Mesendoderm (in vitro differentiated cells): ENCODE results near the gene MYO7A.

ENCODE experiments used
- DNase-seq: peaks from one replicate; pipeline ENCODE4 v3.0.0; 2013
- H2AK5ac ChIP-seq: 2 replicates; pipeline ENCODE4 v1.6.1; 2013; ENCODE audit warnings: low read length, inconsistent platforms
- H2BK120ac ChIP-seq: 2 replicates; pipeline ENCODE4 v1.6.1; 2013; ENCODE audit warnings: low read depth, mild to moderate bottlenecking, low read length, moderate library complexity, mixed read lengths
- H2BK15ac ChIP-seq: replicated peaks from 2 replicates; pipeline ENCODE4 v1.6.1; 2013; ENCODE audit warnings: low read depth, mild to moderate bottlenecking, moderate library complexity
- H2BK5ac ChIP-seq: 2 replicates; pipeline ENCODE4 v1.6.1; 2013; ENCODE audit warnings: low read length, inconsistent platforms
- H3K18ac ChIP-seq: 2 replicates; pipeline ENCODE4 v1.6.1; 2013; ENCODE audit warnings: mild to moderate bottlenecking, low read length, mixed read lengths
- H3K23ac ChIP-seq: one replicate; pipeline ENCODE4 v1.6.1; 2013; ENCODE audit warnings: low read length
- H3K27ac ChIP-seq: 2 replicates; pipeline ENCODE4 v1.5.1; 2013; ENCODE audit warnings: low read depth, mild to moderate bottlenecking, inconsistent platforms, low read length, moderate library complexity
- H3K27me3 ChIP-seq: 2 replicates; pipeline ENCODE4 v1.6.1; 2013; ENCODE audit warnings: low read length, control low read depth, mild to moderate bottlenecking, inconsistent platforms; ENCODE audit not compliant: insufficient read depth, poor library complexity
- H3K36me3 ChIP-seq: 2 replicates; pipeline ENCODE4 v1.6.1; 2013; ENCODE audit warnings: low read length, inconsistent platforms; ENCODE audit not compliant: control insufficient read depth, insufficient read depth
- H3K4ac ChIP-seq: one replicate; pipeline ENCODE4 v1.6.1; 2013; ENCODE audit warnings: low read depth, mild to moderate bottlenecking, low read length, moderate library complexity
- H3K4me1 ChIP-seq: 2 replicates; pipeline ENCODE4 v1.6.1; 2013; ENCODE audit warnings: low read depth, low read length, inconsistent platforms; ENCODE audit not compliant: control insufficient read depth
- H3K4me2 ChIP-seq: 2 replicates; pipeline ENCODE4 v1.6.1; 2013; ENCODE audit warnings: low read length
- H3K4me3 ChIP-seq: 2 replicates; pipeline ENCODE4 v1.5.1; 2013; ENCODE audit warnings: mild to moderate bottlenecking, low read length
- H3K56ac ChIP-seq: one replicate; pipeline ENCODE4 v1.6.1; 2013; ENCODE audit warnings: low read length
- H3K79me1 ChIP-seq: 2 replicates; pipeline ENCODE4 v1.6.1; 2013; ENCODE audit warnings: low read length, inconsistent platforms
- H3K79me2 ChIP-seq: 2 replicates; pipeline ENCODE4 v1.6.1; 2013; ENCODE audit warnings: mild to moderate bottlenecking, low read length; ENCODE audit not compliant: control insufficient read depth, insufficient read depth
- H3K9ac ChIP-seq: 2 replicates; pipeline ENCODE4 v1.6.1; 2013; ENCODE audit warnings: low read length, inconsistent platforms
- H4K5ac ChIP-seq: one replicate; pipeline ENCODE4 v1.6.1; 2013; ENCODE audit warnings: low read length
- H4K8ac ChIP-seq: one replicate; pipeline ENCODE4 v1.6.1; 2013; ENCODE audit warnings: low read depth, mild to moderate bottlenecking, control low read depth, low read length, moderate library complexity
- WGBS: extraction: QIAGEN DNeasy Blood & Tissue Kit; methylation state at CpG from one replicate; pipeline ENCODE4 v1.1.7; 2013; ENCODE audit warnings: low lambda C conversion rate, missing lambda C conversion rate; ENCODE audit not compliant: insufficient coverage; ENCODE audit errors: extremely low coverage; 5-methylcytosine and 5-hydroxymethylcytosine counted together

The MYO7A gene

DNA sequence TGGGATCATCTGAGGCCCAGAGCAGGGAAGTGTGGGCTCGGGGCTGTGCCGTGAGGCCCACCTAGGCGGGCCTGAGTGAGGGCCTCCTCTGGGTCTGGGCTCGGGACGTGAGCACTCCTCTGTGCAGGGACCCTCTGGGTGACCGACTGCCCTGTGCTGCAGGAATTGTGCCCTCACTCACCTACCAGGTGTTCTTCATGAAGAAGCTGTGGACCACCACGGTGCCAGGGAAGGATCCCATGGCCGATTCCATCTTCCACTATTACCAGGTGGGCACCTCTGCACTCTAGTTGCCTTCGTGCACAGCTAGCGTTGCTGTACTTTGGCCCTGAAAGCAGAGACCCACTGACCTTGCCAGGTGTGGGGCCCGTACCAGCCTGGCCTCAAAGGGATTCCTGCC is 80.5 kb downstream of the MYO7A start:
- Histone ChIP-seq H3K56ac (no peak overlapping the region), H2BK5ac (no peak overlapping the region), H3K79me2 (no peaks in the 10 kb centered on the region), H3K4ac (no peak overlapping the region), H4K5ac (no peak overlapping the region), H3K4me3 (no peak overlapping the region), H2AK5ac (no peak overlapping the region), H4K8ac (no peak overlapping the region), H2BK15ac (no peak overlapping the region), H3K79me1 (no peaks in the 10 kb centered on the region), H3K9ac (no peak overlapping the region), H2BK120ac (no peak overlapping the region), H3K4me2 (no peak overlapping the region), H3K27me3 (no peaks in the 10 kb centered on the region), H3K27ac (no peak overlapping the region), H3K18ac (no peak overlapping the region), H3K23ac (no peak overlapping the region), H3K4me1 (no peaks in the 10 kb centered on the region), H3K36me3 (no peaks in the 10 kb centered on the region)
- WGBS, result no CpG with 5 or more reads among the region's 11 CpGs
- DNase-seq, result no peak

DNA sequence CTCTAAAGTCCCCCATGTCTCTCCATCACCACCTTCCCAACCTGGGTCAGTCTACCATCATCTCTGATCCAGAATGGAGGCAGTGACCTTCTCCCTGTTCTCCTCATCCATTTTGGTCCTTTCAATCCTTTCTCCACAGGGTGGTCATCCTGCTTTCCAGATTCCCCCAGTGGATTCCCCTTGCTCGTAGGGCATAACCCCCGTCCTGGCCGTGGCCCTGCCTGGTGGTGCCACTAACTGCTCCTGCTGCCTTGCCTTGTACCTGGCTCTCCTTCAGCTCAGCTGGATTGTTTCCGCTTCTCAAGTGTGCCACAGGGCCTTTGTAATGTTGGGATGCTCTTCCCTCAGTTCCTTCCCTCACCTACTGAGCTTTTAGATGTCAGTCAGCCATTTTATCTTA is 81.6 kb downstream of the MYO7A start:
- no peaks in the 10 kb centered on the region for H3K79me2 ChIP-seq
- no peak overlapping the region for H3K23ac ChIP-seq
- WGBS, result no CpG with 5 or more reads among the region's 4 CpGs

DNA sequence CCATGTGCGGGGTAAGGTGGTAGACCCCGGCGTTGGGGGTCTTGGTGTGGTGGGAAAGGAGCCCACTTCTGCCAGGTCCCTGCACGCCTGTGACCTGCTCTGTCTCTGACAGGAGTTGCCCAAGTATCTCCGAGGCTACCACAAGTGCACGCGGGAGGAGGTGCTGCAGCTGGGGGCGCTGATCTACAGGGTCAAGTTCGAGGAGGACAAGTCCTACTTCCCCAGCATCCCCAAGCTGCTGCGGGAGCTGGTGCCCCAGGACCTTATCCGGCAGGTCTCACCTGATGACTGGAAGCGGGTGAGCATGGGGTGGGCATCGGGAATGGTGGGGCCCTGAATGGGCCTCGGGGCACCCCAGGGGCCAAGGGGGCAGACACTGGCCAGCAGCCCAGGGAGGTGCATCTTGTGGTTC is 83.0 kb downstream of the MYO7A start:
- H2AK5ac ChIP-seq, result no peak overlapping the region
- no peak overlapping the region for H3K18ac ChIP-seq
- no peak overlapping the region for H3K56ac ChIP-seq
- H3K4me3 ChIP-seq, result no peak overlapping the region
- no peak overlapping the region for H3K9ac ChIP-seq
- no peak overlapping the region for H3K23ac ChIP-seq
- H3K79me2 ChIP-seq, result no peaks in the 10 kb centered on the region
- no peak overlapping the region for H3K4me2 ChIP-seq
- no peaks in the 10 kb centered on the region for H3K4me1 ChIP-seq
- no peak overlapping the region for H2BK15ac ChIP-seq
- DNase-seq, result no peak
- no peaks in the 10 kb centered on the region for H3K36me3 ChIP-seq
- H4K5ac ChIP-seq, result no peak overlapping the region
- H3K27ac ChIP-seq, result no peak overlapping the region
- no peak overlapping the region for H3K4ac ChIP-seq
- no peak overlapping the region for H2BK5ac ChIP-seq
- H3K79me1 ChIP-seq, result no peaks in the 10 kb centered on the region
- H3K27me3 ChIP-seq, result no peaks in the 10 kb centered on the region
- H4K8ac ChIP-seq, result no peak overlapping the region
- WGBS, result no CpG with 5 or more reads among the region's 14 CpGs
- H2BK120ac ChIP-seq, result no peak overlapping the region

More for the DNA sequence above, 81.6 kb downstream of the MYO7A start:
- Histone ChIP-seq H3K79me1 (no peaks in the 10 kb centered on the region), H3K4me2 (no peak overlapping the region), H2BK15ac (no peak overlapping the region), H3K4me1 (no peaks in the 10 kb centered on the region), H3K4me3 (no peak overlapping the region), H3K9ac (no peak overlapping the region), H3K36me3 (no peaks in the 10 kb centered on the region), H2BK120ac (no peak overlapping the region), H4K5ac (no peak overlapping the region), H2AK5ac (no peak overlapping the region), H3K27ac (no peak overlapping the region), H3K27me3 (no peaks in the 10 kb centered on the region), H3K56ac (no peak overlapping the region), H2BK5ac (no peak overlapping the region), H3K4ac (no peak overlapping the region), H3K18ac (no peak overlapping the region), H4K8ac (no peak overlapping the region)
- DNase-seq, result no peak

DNA sequence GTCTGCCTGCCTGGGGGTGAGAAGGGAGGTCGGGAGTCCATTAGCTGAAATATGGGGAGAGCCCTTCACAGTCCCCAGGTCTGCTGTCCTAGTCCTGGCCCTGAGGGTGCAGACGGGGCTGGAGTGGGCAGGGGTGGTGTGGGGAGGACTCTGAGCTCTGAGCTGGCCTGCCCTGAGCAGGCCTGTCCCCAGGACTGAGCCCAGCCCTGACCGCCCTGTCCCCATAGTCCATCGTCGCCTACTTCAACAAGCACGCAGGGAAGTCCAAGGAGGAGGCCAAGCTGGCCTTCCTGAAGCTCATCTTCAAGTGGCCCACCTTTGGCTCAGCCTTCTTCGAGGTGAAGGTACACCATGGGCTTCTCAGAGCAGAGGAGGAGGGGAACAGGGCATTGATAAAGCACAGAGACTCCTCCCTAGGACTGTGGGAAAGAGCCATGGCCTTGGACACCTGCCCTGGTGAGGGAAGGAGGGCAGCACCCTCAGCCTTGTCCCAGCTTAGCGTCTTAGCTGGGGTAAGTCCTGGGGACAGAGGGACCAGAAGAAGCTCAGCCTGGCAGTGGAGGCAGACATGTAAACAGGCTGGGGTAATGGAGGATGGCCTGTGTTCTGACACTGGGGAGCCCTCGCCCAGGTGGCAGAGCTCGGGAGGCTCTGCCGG is 83.7 kb downstream of the MYO7A start:
- no peak overlapping the region for H2BK5ac ChIP-seq
- no peak overlapping the region for H4K8ac ChIP-seq
- no CpG with 5 or more reads among the region's 11 CpGs for WGBS
- no peak overlapping the region for H3K9ac ChIP-seq
- H3K36me3 ChIP-seq, result no peaks in the 10 kb centered on the region
- H3K56ac ChIP-seq, result no peak overlapping the region
- H2AK5ac ChIP-seq, result no peak overlapping the region
- H3K27me3 ChIP-seq, result no peaks in the 10 kb centered on the region
- H3K79me1 ChIP-seq, result no peaks in the 10 kb centered on the region
- H3K79me2 ChIP-seq, result no peaks in the 10 kb centered on the region
- H3K27ac ChIP-seq, result no peak overlapping the region
- no peak overlapping the region for H2BK120ac ChIP-seq
- H3K23ac ChIP-seq, result no peak overlapping the region
- H4K5ac ChIP-seq, result no peak overlapping the region
- H3K18ac ChIP-seq, result no peak overlapping the region
- H3K4me2 ChIP-seq, result no peak overlapping the region
- no peak for DNase-seq
- H3K4ac ChIP-seq, result no peak overlapping the region
- H3K4me3 ChIP-seq, result no peak overlapping the region
- H2BK15ac ChIP-seq, result no peak overlapping the region
- H3K4me1 ChIP-seq, result no peaks in the 10 kb centered on the region

DNA sequence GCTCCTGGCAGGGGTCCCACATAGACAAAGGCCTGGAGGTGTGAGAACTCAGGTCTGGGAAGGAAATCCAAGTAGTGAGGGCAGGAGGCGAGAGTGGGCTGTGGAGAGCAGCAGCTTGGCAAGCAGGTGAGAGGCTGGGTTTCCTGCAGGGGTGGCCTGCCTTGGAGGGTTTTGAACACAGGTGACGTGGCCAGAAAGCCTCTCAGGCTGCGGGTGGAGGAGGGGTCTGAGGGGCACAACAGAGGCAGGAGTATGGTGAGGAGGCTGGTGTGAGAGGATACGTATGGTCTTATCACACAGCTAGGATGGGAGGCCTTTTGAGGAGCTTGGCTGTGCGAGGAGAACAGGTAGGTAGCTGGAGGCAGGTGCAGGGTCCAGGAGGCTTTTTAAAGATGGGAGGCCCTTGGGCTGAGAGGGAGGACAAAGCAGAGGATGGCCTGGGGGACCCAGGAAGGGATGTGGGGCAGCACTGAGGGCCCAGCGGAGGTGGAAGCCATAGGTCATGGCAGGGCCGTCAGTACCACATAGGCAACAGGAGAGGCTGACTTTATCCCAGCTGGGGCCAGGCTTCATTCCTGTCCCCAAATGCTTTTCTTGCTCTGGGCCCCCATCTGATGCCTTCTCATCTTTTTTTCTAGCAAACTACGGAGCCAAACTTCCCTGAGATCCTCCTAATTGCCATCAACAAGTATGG is 84.4 kb downstream of the MYO7A start:
- H3K36me3 ChIP-seq, result no peaks in the 10 kb centered on the region
- H3K4me2 ChIP-seq, result no peak overlapping the region
- H4K8ac ChIP-seq, result no peak overlapping the region
- no peak overlapping the region for H3K23ac ChIP-seq
- no peak overlapping the region for H2BK5ac ChIP-seq
- no peak overlapping the region for H3K9ac ChIP-seq
- H3K27me3 ChIP-seq, result no peaks in the 10 kb centered on the region
- no peaks in the 10 kb centered on the region for H3K4me1 ChIP-seq
- peak; percentile 27 for DNase-seq
- H3K79me2 ChIP-seq, result no peaks in the 10 kb centered on the region
- H3K27ac ChIP-seq, result no peak overlapping the region
- no CpG with 5 or more reads among the region's 8 CpGs for WGBS
- no peak overlapping the region for H3K56ac ChIP-seq
- no peaks in the 10 kb centered on the region for H3K79me1 ChIP-seq
- no peak overlapping the region for H2BK120ac ChIP-seq
- no peak overlapping the region for H3K18ac ChIP-seq
- H3K4ac ChIP-seq, result no peak overlapping the region
- H3K4me3 ChIP-seq, result no peak overlapping the region
- H4K5ac ChIP-seq, result no peak overlapping the region
- no peak overlapping the region for H2BK15ac ChIP-seq
- no peak overlapping the region for H2AK5ac ChIP-seq
